ENCODE data around the gene MAD1L1.

The MAD1L1 gene

DNA sequence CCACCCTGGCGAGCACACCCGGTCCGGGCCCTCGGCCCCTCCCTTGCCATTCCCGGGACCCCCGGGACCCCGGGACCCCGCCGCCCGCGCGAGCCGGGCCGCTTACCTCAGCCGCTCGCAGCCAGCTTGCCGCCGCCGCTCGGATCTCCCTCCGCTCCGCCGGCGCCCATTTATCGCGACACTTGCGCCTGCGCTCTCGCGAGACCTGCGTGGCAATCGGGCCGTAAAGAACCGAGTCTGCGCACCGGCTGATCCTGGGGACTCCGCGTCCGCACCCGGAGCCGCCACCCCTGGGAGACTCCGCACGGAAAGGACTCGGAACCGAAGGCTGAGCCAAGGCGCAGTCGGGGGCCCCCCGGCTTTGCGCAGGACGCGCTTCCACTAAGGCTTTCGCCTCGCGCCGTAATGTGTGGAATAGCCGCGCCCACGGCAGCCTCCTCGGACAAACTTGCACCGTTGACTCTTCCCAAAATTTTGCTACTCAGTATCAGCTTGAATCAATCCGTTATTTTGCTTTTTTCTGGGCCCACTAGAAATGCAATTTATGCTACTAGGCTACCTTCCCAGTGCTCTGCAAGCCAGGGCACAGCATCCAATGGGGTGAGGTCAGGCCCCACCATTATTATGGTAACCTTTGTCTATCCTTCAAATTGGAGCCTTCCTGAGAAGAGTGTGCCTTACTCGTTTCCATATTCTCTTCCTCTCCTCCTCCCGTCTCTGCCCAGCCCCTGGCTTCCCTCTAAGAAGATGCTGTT is at the start of gene MAD1L1:
Gene MAD1L1, minus strand, starts transcription at position 180 of the 755 bp plus-strand sequence. CDS start 2,812 bp downstream, outside the sequence.
- Histone ChIP-seq H3K9ac (ENCODE audit: low read length in 2 of 2) (peak within 1 kb of the TSS; percentile 80 to 84), H3K4me1 (ENCODE audit: control insufficient read depth, insufficient read depth, low read length) (peaks cover 26% of the 10 kb centered on the region), H3K36me3 (ENCODE audit: control insufficient read depth in 2 of 2, insufficient read depth in 2 of 2, low read length in 2 of 2) (peaks cover 16 to 26% of the 10 kb centered on the region in 2 donors), H3K27me3 (ENCODE audit: control insufficient read depth in 1 of 2, insufficient read depth in 2 of 2, low read length in 2 of 2) (no peaks in the 10 kb centered on the region), H3K9me3 (ENCODE audit: control insufficient read depth in 2 of 2, low read length in 2 of 2) (no peaks in the 10 kb centered on the region), H3K27ac (ENCODE audit: low read length) (peak within 1 kb of the TSS; percentile 24), H3K4me3 (ENCODE audit: low read length in 2 of 2) (peak within 1 kb of the TSS; percentile 88 to 95)

GRCh38 chr7:2282185-2282751 is 49.5 kb upstream of the MAD1L1 start:
- no peaks in the 10 kb centered on the region for H3K9me3 ChIP-seq (ENCODE audit: control insufficient read depth in 2 of 2, low read length in 2 of 2)
- H3K4me1 ChIP-seq (ENCODE audit: control insufficient read depth, insufficient read depth, low read length) = peaks cover 11% of the 10 kb centered on the region
- peaks cover 0 to 2% of the 10 kb centered on the region in 2 donors for H3K36me3 ChIP-seq (ENCODE audit: control insufficient read depth in 2 of 2, insufficient read depth in 2 of 2, low read length in 2 of 2)
- H3K4me3 ChIP-seq (ENCODE audit: low read length in 2 of 2) = peak overlapping the region; percentile 9 to 47
- peak overlapping the region; percentile 58 to 66 for H3K9ac ChIP-seq (ENCODE audit: low read length in 2 of 2)
- H3K27ac ChIP-seq (ENCODE audit: low read length) = peak overlapping the region; percentile 74
- no peaks in the 10 kb centered on the region for H3K27me3 ChIP-seq (ENCODE audit: control insufficient read depth in 1 of 2, insufficient read depth in 2 of 2, low read length in 2 of 2)

- peak overlapping the region; percentile 74 for H3K27ac ChIP-seq (ENCODE audit: low read length)
- H3K4me1 ChIP-seq (ENCODE audit: control insufficient read depth, insufficient read depth, low read length) = peaks cover 11% of the 10 kb centered on the region
Measured at GRCh38 chr7:2281541-2281940, 48.8 kb upstream of the MAD1L1 start.

GRCh38 chr7:2280424-2280823 is 47.7 kb upstream of the MAD1L1 start:
- Histone ChIP-seq H3K4me3 (ENCODE audit: low read length in 2 of 2) (no peak overlapping the region), H3K4me1 (ENCODE audit: control insufficient read depth, insufficient read depth, low read length) (peaks cover 11% of the 10 kb centered on the region), H3K27ac (ENCODE audit: low read length) (no peak overlapping the region), H3K27me3 (ENCODE audit: control insufficient read depth in 1 of 2, insufficient read depth in 2 of 2, low read length in 2 of 2) (no peaks in the 10 kb centered on the region), H3K9ac (ENCODE audit: low read length in 2 of 2) (no peak overlapping the region), H3K36me3 (ENCODE audit: control insufficient read depth in 2 of 2, insufficient read depth in 2 of 2, low read length in 2 of 2) (peaks cover 0 to 5% of the 10 kb centered on the region in 2 donors), H3K9me3 (ENCODE audit: control insufficient read depth in 2 of 2, low read length in 2 of 2) (no peaks in the 10 kb centered on the region)

More at GRCh38 chr7:2281541-2281940, 48.8 kb upstream of the MAD1L1 start:
- Histone ChIP-seq H3K27me3 (ENCODE audit: control insufficient read depth in 1 of 2, insufficient read depth in 2 of 2, low read length in 2 of 2) (no peaks in the 10 kb centered on the region), H3K9ac (ENCODE audit: low read length in 2 of 2) (peak overlapping the region; percentile 58 to 66), H3K36me3 (ENCODE audit: control insufficient read depth in 2 of 2, insufficient read depth in 2 of 2, low read length in 2 of 2) (peaks cover 0 to 5% of the 10 kb centered on the region in 2 donors), H3K4me3 (ENCODE audit: low read length in 2 of 2) (peak overlapping the region; percentile 9 to 47), H3K9me3 (ENCODE audit: control insufficient read depth in 2 of 2, low read length in 2 of 2) (no peaks in the 10 kb centered on the region)

GRCh38 chr7:2279896-2280295 is 47.2 kb upstream of the MAD1L1 start:
- H3K4me3 ChIP-seq (ENCODE audit: low read length in 2 of 2) = no peak overlapping the region
- no peaks in the 10 kb centered on the region for H3K9me3 ChIP-seq (ENCODE audit: control insufficient read depth in 2 of 2, low read length in 2 of 2)
- H3K4me1 ChIP-seq (ENCODE audit: control insufficient read depth, insufficient read depth, low read length) = peaks cover 11% of the 10 kb centered on the region
- H3K27ac ChIP-seq (ENCODE audit: low read length) = no peak overlapping the region
- H3K27me3 ChIP-seq (ENCODE audit: control insufficient read depth in 1 of 2, insufficient read depth in 2 of 2, low read length in 2 of 2) = no peaks in the 10 kb centered on the region
- no peak overlapping the region for H3K9ac ChIP-seq (ENCODE audit: low read length in 2 of 2)
- peaks cover 0 to 5% of the 10 kb centered on the region in 2 donors for H3K36me3 ChIP-seq (ENCODE audit: control insufficient read depth in 2 of 2, insufficient read depth in 2 of 2, low read length in 2 of 2)

DNA sequence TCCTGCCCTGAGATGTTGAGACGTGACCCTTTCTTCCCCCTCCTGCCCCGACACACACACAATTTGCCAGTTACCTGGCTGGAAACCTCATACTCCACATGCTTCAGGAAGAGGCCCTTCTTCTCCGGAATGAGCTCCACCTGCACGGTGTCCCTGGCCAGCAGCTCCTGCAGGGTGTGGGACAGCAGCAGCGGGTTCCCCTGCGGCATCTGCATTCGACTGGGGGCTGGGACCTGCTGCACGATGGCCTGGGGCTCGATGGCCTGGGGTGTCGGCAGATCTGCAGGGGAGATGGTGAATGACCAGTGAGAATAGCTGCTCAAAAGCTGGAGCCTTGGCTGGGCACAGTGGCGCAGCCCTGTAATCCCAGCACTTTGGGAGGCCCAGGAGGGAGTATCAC is 45.3 kb upstream of the MAD1L1 start:
- Histone ChIP-seq H3K9me3 (ENCODE audit: control insufficient read depth in 2 of 2, low read length in 2 of 2) (no peaks in the 10 kb centered on the region), H3K27me3 (ENCODE audit: control insufficient read depth in 1 of 2, insufficient read depth in 2 of 2, low read length in 2 of 2) (no peaks in the 10 kb centered on the region), H3K4me1 (ENCODE audit: control insufficient read depth, insufficient read depth, low read length) (peaks cover 11% of the 10 kb centered on the region), H3K4me3 (ENCODE audit: low read length in 2 of 2) (no peak overlapping the region), H3K36me3 (ENCODE audit: control insufficient read depth in 2 of 2, insufficient read depth in 2 of 2, low read length in 2 of 2) (peaks cover 0 to 12% of the 10 kb centered on the region in 2 donors), H3K9ac (ENCODE audit: low read length in 2 of 2) (no peak overlapping the region), H3K27ac (ENCODE audit: low read length) (no peak overlapping the region)

DNA sequence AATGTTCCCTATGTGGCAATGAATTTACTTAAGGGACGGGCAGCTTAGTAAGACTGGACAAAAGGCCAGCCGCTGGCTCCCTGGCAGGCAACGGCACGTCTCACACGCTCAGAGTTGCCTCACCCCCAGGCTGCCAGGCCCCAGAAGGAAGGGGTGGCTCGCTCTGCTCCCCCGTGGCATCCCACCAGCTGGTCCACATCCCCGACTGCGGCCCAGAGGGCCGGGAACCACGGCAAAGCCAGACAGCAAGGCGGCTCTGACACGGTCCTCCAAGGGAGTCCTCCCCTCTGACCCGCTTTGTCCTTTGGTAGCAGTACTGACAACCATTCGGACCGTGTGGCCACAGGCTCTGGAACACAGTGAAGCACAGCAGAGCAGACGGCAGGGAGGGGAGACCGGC is 43.4 kb upstream of the MAD1L1 start:
- H3K9ac ChIP-seq (ENCODE audit: low read length in 2 of 2) = no peak overlapping the region
- H3K27ac ChIP-seq (ENCODE audit: low read length) = no peak overlapping the region
- H3K9me3 ChIP-seq (ENCODE audit: control insufficient read depth in 2 of 2, low read length in 2 of 2) = no peaks in the 10 kb centered on the region
- H3K4me3 ChIP-seq (ENCODE audit: low read length in 2 of 2) = no peak overlapping the region
- no peaks in the 10 kb centered on the region for H3K4me1 ChIP-seq (ENCODE audit: control insufficient read depth, insufficient read depth, low read length)
- H3K36me3 ChIP-seq (ENCODE audit: control insufficient read depth in 2 of 2, insufficient read depth in 2 of 2, low read length in 2 of 2) = peaks cover 0 to 20% of the 10 kb centered on the region in 2 donors
- no peaks in the 10 kb centered on the region for H3K27me3 ChIP-seq (ENCODE audit: control insufficient read depth in 1 of 2, insufficient read depth in 2 of 2, low read length in 2 of 2)

GRCh38 chr7:2275101-2275500 is 42.4 kb upstream of the MAD1L1 start:
- H3K27me3 ChIP-seq (ENCODE audit: control insufficient read depth in 1 of 2, insufficient read depth in 2 of 2, low read length in 2 of 2) = no peaks in the 10 kb centered on the region
- no peak overlapping the region for H3K27ac ChIP-seq (ENCODE audit: low read length)
- peaks cover 0 to 22% of the 10 kb centered on the region in 2 donors for H3K36me3 ChIP-seq (ENCODE audit: control insufficient read depth in 2 of 2, insufficient read depth in 2 of 2, low read length in 2 of 2)

DNA sequence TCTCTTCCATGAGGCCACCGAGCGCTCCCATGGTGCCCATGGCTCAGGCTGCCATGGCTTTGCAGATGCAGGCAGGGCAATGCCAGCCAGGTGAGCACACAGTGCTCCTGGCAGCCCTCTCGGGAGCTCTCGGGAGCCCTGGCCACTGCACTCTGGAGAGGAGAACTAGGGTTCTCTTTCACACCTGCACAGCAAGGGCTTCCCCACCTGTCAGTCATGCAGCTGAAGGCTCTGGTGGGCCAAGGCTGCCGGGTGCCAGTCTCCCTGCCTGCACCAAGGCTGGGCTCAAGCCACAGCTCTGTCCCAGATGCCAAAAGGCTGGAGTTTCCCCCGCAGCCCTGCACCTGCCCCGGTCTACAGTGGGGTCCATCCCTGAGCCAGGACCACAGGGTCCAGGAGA is 41.9 kb upstream of the MAD1L1 start:
- H3K4me1 ChIP-seq (ENCODE audit: control insufficient read depth, insufficient read depth, low read length) = no peaks in the 10 kb centered on the region
- peaks cover 0 to 22% of the 10 kb centered on the region in 2 donors for H3K36me3 ChIP-seq (ENCODE audit: control insufficient read depth in 2 of 2, insufficient read depth in 2 of 2, low read length in 2 of 2)
- H3K9ac ChIP-seq (ENCODE audit: low read length in 2 of 2) = no peak overlapping the region
- no peak overlapping the region for H3K27ac ChIP-seq (ENCODE audit: low read length)
- no peak overlapping the region for H3K4me3 ChIP-seq (ENCODE audit: low read length in 2 of 2)
- H3K9me3 ChIP-seq (ENCODE audit: control insufficient read depth in 2 of 2, low read length in 2 of 2) = no peaks in the 10 kb centered on the region
- H3K27me3 ChIP-seq (ENCODE audit: control insufficient read depth in 1 of 2, insufficient read depth in 2 of 2, low read length in 2 of 2) = no peaks in the 10 kb centered on the region

More at GRCh38 chr7:2275101-2275500, 42.4 kb upstream of the MAD1L1 start:
- no peak overlapping the region for H3K9ac ChIP-seq (ENCODE audit: low read length in 2 of 2)
- H3K4me3 ChIP-seq (ENCODE audit: low read length in 2 of 2) = no peak overlapping the region
- H3K9me3 ChIP-seq (ENCODE audit: control insufficient read depth in 2 of 2, low read length in 2 of 2) = no peaks in the 10 kb centered on the region
- H3K4me1 ChIP-seq (ENCODE audit: control insufficient read depth, insufficient read depth, low read length) = no peaks in the 10 kb centered on the region

DNA sequence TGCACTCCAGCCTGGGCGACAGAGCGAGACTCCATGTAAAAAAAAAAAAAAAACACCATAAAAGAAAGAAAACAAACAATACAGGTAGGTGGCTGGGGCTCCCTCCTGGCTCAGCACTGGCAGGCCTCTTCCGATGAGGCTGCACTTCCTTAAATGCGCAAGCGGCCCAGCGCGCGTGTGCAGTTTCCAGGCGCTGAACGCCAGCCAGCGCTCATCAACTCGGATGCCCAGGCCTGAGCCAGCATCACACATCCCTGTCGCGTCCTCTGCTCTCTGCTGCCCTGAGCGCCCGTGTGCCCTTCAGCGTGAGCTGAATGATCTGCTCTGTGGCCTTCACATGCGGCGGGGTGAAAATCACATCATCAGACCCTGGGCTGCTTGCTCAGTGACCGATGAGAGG is 41.1 kb upstream of the MAD1L1 start:
- Histone ChIP-seq H3K36me3 (ENCODE audit: control insufficient read depth in 2 of 2, insufficient read depth in 2 of 2, low read length in 2 of 2) (peaks cover 0 to 22% of the 10 kb centered on the region in 2 donors), H3K4me3 (ENCODE audit: low read length in 2 of 2) (no peak overlapping the region), H3K9ac (ENCODE audit: low read length in 2 of 2) (no peak overlapping the region), H3K9me3 (ENCODE audit: control insufficient read depth in 2 of 2, low read length in 2 of 2) (no peaks in the 10 kb centered on the region), H3K27ac (ENCODE audit: low read length) (no peak overlapping the region), H3K4me1 (ENCODE audit: control insufficient read depth, insufficient read depth, low read length) (no peaks in the 10 kb centered on the region), H3K27me3 (ENCODE audit: control insufficient read depth in 1 of 2, insufficient read depth in 2 of 2, low read length in 2 of 2) (no peaks in the 10 kb centered on the region)

DNA sequence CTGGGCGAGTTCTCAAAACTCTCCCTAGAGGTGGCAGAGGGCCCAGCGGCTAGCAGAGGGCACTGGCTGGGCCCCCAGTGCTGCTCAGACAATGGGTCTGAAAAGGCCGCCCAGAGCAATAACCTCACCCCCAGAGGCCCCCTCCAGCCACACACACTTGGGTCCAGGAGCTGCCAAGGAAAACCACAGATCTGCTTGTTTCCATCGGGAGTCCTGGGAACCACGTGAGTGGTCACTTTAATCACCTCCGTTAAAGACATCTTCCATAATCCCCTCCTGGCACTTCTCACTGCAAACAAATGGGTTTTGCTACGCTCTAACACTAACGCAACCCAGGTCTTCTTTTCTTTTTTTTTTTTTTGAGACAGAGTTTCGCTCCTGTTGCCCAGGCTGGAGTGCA is 39.3 kb upstream of the MAD1L1 start:
- Histone ChIP-seq H3K27me3 (ENCODE audit: control insufficient read depth in 1 of 2, insufficient read depth in 2 of 2, low read length in 2 of 2) (no peaks in the 10 kb centered on the region), H3K27ac (ENCODE audit: low read length) (no peak overlapping the region), H3K36me3 (ENCODE audit: control insufficient read depth in 2 of 2, insufficient read depth in 2 of 2, low read length in 2 of 2) (peaks cover 0 to 18% of the 10 kb centered on the region in 2 donors), H3K4me1 (ENCODE audit: control insufficient read depth, insufficient read depth, low read length) (no peaks in the 10 kb centered on the region), H3K9ac (ENCODE audit: low read length in 2 of 2) (no peak overlapping the region), H3K9me3 (ENCODE audit: control insufficient read depth in 2 of 2, low read length in 2 of 2) (no peaks in the 10 kb centered on the region), H3K4me3 (ENCODE audit: low read length in 2 of 2) (no peak overlapping the region)
